HCT116 (cell line): ENCODE results near the gene CDKN1A. TPM values are rescaled to one million over a fixed set of nuclear protein-coding genes. Genes with fewer than 3 reads are reported as not detected.

Experiments
- ATAC-seq: fragments of 200-7000 bp; cut with Tn5 transposase; 2 replicates; pipeline ENCODE4 v1.9.1; 2020; ENCODE audit warnings: mild to moderate bottlenecking, moderate library complexity
- BruUV-seq: library from RNA; stranded (reverse); fragments of 400-500 nt; replicated peaks from 2 replicates; lab custom pipeline; 2021; lab: Mats Ljungman, UMichigan
- CTCF ChIA-PET: fragments of 300-600 bp; sonication (Branson Sonifier 250); formaldehyde crosslinking; loops from one replicate; lab custom pipeline; 2021; ENCODE audit warnings: antibody characterized with exemption; lab: Charles Lee
- POLR2A ChIA-PET: fragments of 300-600, 350-600 bp; sonication (Branson Sonifier 250); formaldehyde crosslinking; loops from one replicate; lab custom pipeline; 2021; ENCODE audit warnings: antibody characterized with exemption; lab: Charles Lee
- RAD21 ChIA-PET, 2 experiments: fragments of 300-600 bp; sonication (Branson Sonifier 250); formaldehyde crosslinking; loops; one replicate each; lab custom pipeline; 2023; ENCODE audit warnings: low total read pairs in 2 of 2; ENCODE audit not compliant: uncharacterized antibody in 2 of 2, unreplicated experiment in 2 of 2, low non-redundant PET in 1 of 2; lab: Charles Lee
- DNase-seq: peaks from one replicate; pipeline ENCODE4 v3.0.0-alpha.2; 2010; ENCODE audit warnings: low read depth, low spot score
- H2AFZ ChIP-seq: fragments of 200-600 bp; shearing (Covaris generic), sonication (generic); 2 replicates; pipeline ENCODE4 v1.6.1; 2017; ENCODE audit warnings: low read depth, mixed run types, mixed read lengths, antibody characterized with exemption, low read length; ENCODE audit not compliant: poor library complexity, severe bottlenecking
- H3K27ac ChIP-seq: 2 replicates; pipeline ENCODE4 v1.5.1; 2012; ENCODE audit warnings: low read depth, low read length
- H3K27me3 ChIP-seq: fragments of 200-600 bp; sonication (generic); 2 replicates; pipeline ENCODE4 v1.6.1; 2016; ENCODE audit warnings: mixed run types, low read length, mixed read lengths; ENCODE audit not compliant: insufficient read depth
- H3K36me3 ChIP-seq, 2 experiments: fragments of 200-500 bp in 1 of 2; fragments of 200-600 bp in 1 of 2; sonication (Bioruptor generic) in 1 of 2; sonication (generic) in 1 of 2; 2 replicates each; pipeline versions ENCODE4 v1.5.1 to v1.6.1; 2014 to 2016; ENCODE audit warnings: low read length in 2 of 2, inconsistent platforms in 1 of 2, mixed read lengths in 1 of 2, mixed run types in 1 of 2; ENCODE audit not compliant: insufficient read depth in 2 of 2, control insufficient read depth in 1 of 2
- H3K4me1 ChIP-seq, 2 experiments: fragments of 200-600 bp in 1 of 2; sonication (generic) in 1 of 2; 2 replicates each; pipeline versions ENCODE4 v1.5.1 to v1.6.1; 2012 to 2017; ENCODE audit warnings: low read length in 2 of 2, inconsistent platforms in 1 of 2, mild to moderate bottlenecking in 1 of 2, mixed read lengths in 1 of 2, mixed run types in 1 of 2, moderate library complexity in 1 of 2; ENCODE audit not compliant: insufficient read depth in 2 of 2, control insufficient read depth in 1 of 2
- H3K4me2 ChIP-seq: fragments of 200-600 bp; sonication (generic); 2 replicates; pipeline ENCODE4 v1.6.1; 2017; ENCODE audit warnings: mixed run types, low read length, mixed read lengths
- H3K4me3 ChIP-seq, 2 experiments: fragments of 200-600 bp in 1 of 2; sonication (generic) in 1 of 2; replicated peaks in 1 of 2; 2 replicates each; pipeline ENCODE4 v1.5.1; 2011 to 2016; ENCODE audit warnings: low read length in 2 of 2, control low read depth in 1 of 2, low read depth in 1 of 2, mild to moderate bottlenecking in 1 of 2, mixed read lengths in 1 of 2, mixed run types in 1 of 2
- H3K79me2 ChIP-seq: fragments of 200-600 bp; sonication (generic); 2 replicates; pipeline ENCODE4 v1.6.1; 2017; ENCODE audit warnings: mild to moderate bottlenecking, mixed run types, low read length, moderate library complexity, mixed read lengths; ENCODE audit not compliant: insufficient read depth
- H3K9ac ChIP-seq: fragments of 200-600 bp; sonication (generic); 2 replicates; pipeline ENCODE4 v1.6.1; 2016; ENCODE audit warnings: low read length, mixed read lengths
- H3K9me2 ChIP-seq: fragments of 200-600 bp; sonication (generic), shearing (Covaris generic); 2 replicates; pipeline ENCODE4 v1.6.1; 2017; ENCODE audit warnings: mixed run types, mild to moderate bottlenecking, moderate library complexity; ENCODE audit not compliant: insufficient read depth
- H3K9me3 ChIP-seq, 2 experiments: fragments of 200-500 bp in 1 of 2; fragments of 200-600 bp in 1 of 2; sonication (Bioruptor generic) in 1 of 2; sonication (generic) in 1 of 2; 2 replicates each; pipeline ENCODE4 v1.6.1; 2014 to 2017; ENCODE audit warnings: low read length in 2 of 2, mixed read lengths in 2 of 2, inconsistent platforms in 1 of 2, low read depth in 1 of 2, mild to moderate bottlenecking in 1 of 2, mixed run types in 1 of 2, moderate library complexity in 1 of 2; ENCODE audit not compliant: control insufficient read depth in 1 of 2, insufficient read depth in 1 of 2
- H4K20me1 ChIP-seq: fragments of 200-600 bp; sonication (generic), shearing (Covaris generic); 2 replicates; pipeline ENCODE4 v1.6.1; 2017; ENCODE audit warnings: mixed run types, mild to moderate bottlenecking, moderate library complexity; ENCODE audit not compliant: insufficient read depth
- CBX3 ChIP-seq: IDR thresholded peaks from 2 replicates; pipeline ENCODE4 v1.6.1; 2012; ENCODE audit warnings: low read depth
- CTCF ChIP-seq, 3 experiments: fragments of 200-600 bp in 1 of 3; sonication (generic) in 1 of 3; IDR thresholded peaks in 2 of 3; conservative IDR thresholded peaks in 1 of 3; 2 replicates each; pipeline ENCODE4 v1.5.1; 2012 to 2017; ENCODE audit warnings: low read depth in 2 of 3, low read length in 2 of 3, antibody characterized with exemption in 1 of 3, borderline replicate concordance in 1 of 3, control low read depth in 1 of 3, mild to moderate bottlenecking in 1 of 3, mixed read lengths in 1 of 3, mixed run types in 1 of 3, moderate library complexity in 1 of 3; ENCODE audit not compliant: insufficient read depth in 1 of 3
- EGR1 ChIP-seq: IDR thresholded peaks from 2 replicates; pipeline ENCODE4 v1.6.1; 2012; ENCODE audit warnings: low read depth
- EZH2 ChIP-seq: fragments of 200-600 bp; sonication (generic); IDR thresholded peaks from 2 replicates; pipeline ENCODE4 v1.6.1; 2017; ENCODE audit warnings: antibody characterized with exemption, mixed run types
- EZH2phosphoT487 ChIP-seq: fragments of 200-600 bp; IDR thresholded peaks from 2 replicates; pipeline ENCODE4 v1.6.1; 2018; ENCODE audit warnings: antibody characterized with exemption, borderline replicate concordance
- JUND ChIP-seq: IDR thresholded peaks from 2 replicates; pipeline ENCODE4 v1.6.1; 2012
- POLR2A ChIP-seq: IDR thresholded peaks from 2 replicates; pipeline ENCODE4 v1.7.0; 2011; ENCODE audit warnings: borderline replicate concordance; ENCODE audit not compliant: insufficient read depth, insufficient read length; ENCODE audit errors: extremely low read depth
- SP1 ChIP-seq: IDR thresholded peaks from 2 replicates; pipeline ENCODE4 v1.6.1; 2012; ENCODE audit warnings: low read depth
- SRF ChIP-seq: IDR thresholded peaks from 2 replicates; pipeline ENCODE4 v1.6.1; 2012; ENCODE audit warnings: low read depth
- YY1 ChIP-seq: IDR thresholded peaks from 2 replicates; pipeline ENCODE4 v1.6.1; 2011; ENCODE audit warnings: low read length, low read depth, moderate library complexity, mild to moderate bottlenecking; ENCODE audit not compliant: insufficient replicate concordance; ENCODE audit errors: extremely low read depth
- ZNF274 ChIP-seq: fragments of 200-500 bp; sonication (Bioruptor generic); IDR thresholded peaks from 2 replicates; pipeline ENCODE4 v1.6.1; 2014; ENCODE audit warnings: mild to moderate bottlenecking, low read depth, low read length, inconsistent platforms
- intact Hi-C: fragments of 100-400 bp; cut with micrococcal nuclease; formaldehyde crosslinking; loops from 2 replicates; pipeline ENCODE4 v1.10.0; 2022
- total RNA-seq: library from RNA; stranded (reverse); gene quantifications from one replicate; pipeline ENCODE4 v1.2.1, GENCODE V29; 2021; ENCODE audit not compliant: unreplicated experiment
- TF ChIP-seq, protein P1 (sequence below): IDR thresholded peaks from 2 replicates; pipeline ENCODE4 v1.6.1; 2011; ENCODE audit warnings: mild to moderate bottlenecking, low read length, moderate library complexity; ENCODE audit not compliant: insufficient replicate concordance; ENCODE audit errors: extremely low read depth

The CDKN1A gene
- total RNA-seq, 1 experiment from 2014 or later: 179 TPM

- ChIA-PET CTCF (interaction anchor here (1.5 kb wide), 1 partner anchor 26 kb away, joined by 4 read pairs; no protein-coding TSS in a partner anchor), RAD21 (no interaction called here), POLR2A (interaction anchor here (1.0 kb wide), 1 partner anchor 15 kb away, joined by 3 read pairs; no protein-coding TSS in a partner anchor)
- Histone ChIP-seq H3K9me2 (no peaks in the 10 kb centered on the region), H2AFZ (no peak overlapping the region), H4K20me1 (no peaks in the 10 kb centered on the region), H3K27ac (no peak overlapping the region), H3K4me1 (no peaks in the 10 kb centered on the region), H3K4me3 (no peak overlapping the region), H3K36me3 (no peaks in the 10 kb centered on the region), H3K27me3 (no peaks in the 10 kb centered on the region), H3K9me3 (no peaks in the 10 kb centered on the region), H3K79me2 (no peaks in the 10 kb centered on the region), H3K4me2 (no peak overlapping the region)
- ATAC-seq (no peak), DNase-seq (no peak)
- BruUV-seq: no TSS peak
- intact Hi-C loops: no loop called here
- no peak for TF ChIP-seq EZH2
- no peak for TF ChIP-seq CTCF (IDR thresholded peaks at IDR 0.05 in 2 of 3, conservative IDR thresholded peaks at IDR 0.05 in 1 of 3; ENCODE audit: borderline replicate concordance in 1 of 3, insufficient read depth in 1 of 3, low read depth in 2 of 3, low read length in 2 of 3)
- TF ChIP-seq EZH2phosphoT487: no peak
- no peak for TF ChIP-seq EGR1
- TF ChIP-seq SRF: no peak
- TF ChIP-seq SP1: no peak
- TF ChIP-seq POLR2A: no peak
- TF ChIP-seq YY1: no peak
- no peak for TF ChIP-seq CBX3
- TF ChIP-seq ZNF274: no peak
- no peak for TF ChIP-seq JUND
- TF ChIP-seq, protein P1, sequence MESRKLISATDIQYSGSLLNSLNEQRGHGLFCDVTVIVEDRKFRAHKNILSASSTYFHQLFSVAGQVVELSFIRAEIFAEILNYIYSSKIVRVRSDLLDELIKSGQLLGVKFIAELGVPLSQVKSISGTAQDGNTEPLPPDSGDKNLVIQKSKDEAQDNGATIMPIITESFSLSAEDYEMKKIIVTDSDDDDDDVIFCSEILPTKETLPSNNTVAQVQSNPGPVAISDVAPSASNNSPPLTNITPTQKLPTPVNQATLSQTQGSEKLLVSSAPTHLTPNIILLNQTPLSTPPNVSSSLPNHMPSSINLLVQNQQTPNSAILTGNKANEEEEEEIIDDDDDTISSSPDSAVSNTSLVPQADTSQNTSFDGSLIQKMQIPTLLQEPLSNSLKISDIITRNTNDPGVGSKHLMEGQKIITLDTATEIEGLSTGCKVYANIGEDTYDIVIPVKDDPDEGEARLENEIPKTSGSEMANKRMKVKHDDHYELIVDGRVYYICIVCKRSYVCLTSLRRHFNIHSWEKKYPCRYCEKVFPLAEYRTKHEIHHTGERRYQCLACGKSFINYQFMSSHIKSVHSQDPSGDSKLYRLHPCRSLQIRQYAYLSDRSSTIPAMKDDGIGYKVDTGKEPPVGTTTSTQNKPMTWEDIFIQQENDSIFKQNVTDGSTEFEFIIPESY: no peak
- TF ChIP-seq, all 23 proteins: peak for 0
- H3K9ac ChIP-seq: no peak overlapping the region
These were observed 54.8 kb downstream of the CDKN1A start for GRCh38 chr6:36733300-36733699.
